Thymus (tissue), 11 donors: ENCODE results near the gene CNNM2. TPM values are rescaled to one million over a fixed set of nuclear protein-coding genes. Genes with fewer than 3 reads are reported as not detected.
A peak's percentile ranks its signal among the peaks of the same experiment; 100 is the strongest.

Experiments
- DNase-seq, 9 donors: peaks; one replicate each; pipeline ENCODE4 v3.0.0-alpha.2; 2013; ENCODE audit warnings: low spot score in 9 of 9, low read depth in 6 of 9, missing footprints in 1 of 9
- H3K27ac ChIP-seq, 2 donors: one replicate each; pipeline ENCODE4 v1.5.1; 2013; ENCODE audit warnings: control low read depth in 1 of 2, low read depth in 1 of 2, low read length in 1 of 2, mild to moderate bottlenecking in 1 of 2, moderate library complexity in 1 of 2
- H3K27me3 ChIP-seq, 2 donors: one replicate each; pipeline ENCODE4 v1.5.1; 2013; ENCODE audit warnings: low read length in 1 of 2; ENCODE audit not compliant: control insufficient read depth in 2 of 2, insufficient read depth in 1 of 2
- H3K36me3 ChIP-seq, 2 donors: one replicate each; pipeline ENCODE4 v1.5.1; 2013; ENCODE audit warnings: low read length in 1 of 2, mild to moderate bottlenecking in 1 of 2, moderate library complexity in 1 of 2; ENCODE audit not compliant: control insufficient read depth in 2 of 2, insufficient read depth in 2 of 2
- H3K4me1 ChIP-seq, 2 donors: one replicate each; pipeline ENCODE4 v1.5.1; 2013; ENCODE audit warnings: low read length in 2 of 2; ENCODE audit not compliant: control insufficient read depth in 2 of 2, insufficient read depth in 2 of 2
- H3K4me3 ChIP-seq, 2 donors: one replicate each; pipeline ENCODE4 v1.5.1; 2013; ENCODE audit warnings: low read length in 2 of 2, control low read depth in 1 of 2, mild to moderate bottlenecking in 1 of 2
- H3K9me3 ChIP-seq, 2 donors: one replicate each; pipeline ENCODE4 v1.5.1; 2013; ENCODE audit warnings: low read length in 1 of 2, mild to moderate bottlenecking in 1 of 2; ENCODE audit not compliant: control insufficient read depth in 2 of 2, insufficient read depth in 1 of 2
- WGBS: extraction: QIAGEN DNeasy Blood & Tissue Kit; methylation state at CpG from one replicate; pipeline ENCODE4 v1.1.7; 2013; 5-methylcytosine and 5-hydroxymethylcytosine counted together
- polyA plus RNA-seq: library from polyadenylated mRNA; stranded (reverse); fragments of 200-250 nt; gene quantifications from one replicate; pipeline ENCODE4 v1.2.3, GENCODE V29; 2013
- total RNA-seq: library from RNA; stranded (reverse); fragments of 120-200 nt; gene quantifications from one replicate; pipeline ENCODE4 v1.2.4, GENCODE V29; 2013
- donor health status: healthy.

Gene CNNM2
- total and polyA plus RNA-seq, 2 donors, result 1.5 to 2.1 TPM

- H3K4me1 ChIP-seq, result peaks cover 10 to 19% of the 10 kb centered on the region in 2 donors
- peak overlapping the region; percentile 28 to 45 for H3K4me3 ChIP-seq
- 38% methylated on average over 20 of the region's 20 CpGs for WGBS
- peak overlapping the region; percentile 19 to 79 for H3K27ac ChIP-seq
- peaks cover 0 to 3% of the 10 kb centered on the region in 2 donors for H3K36me3 ChIP-seq
- H3K9me3 ChIP-seq, result no peaks in the 10 kb centered on the region
- DNase-seq, result peak; percentile 38 to 88 (median 70)
- H3K27me3 ChIP-seq, result no peaks in the 10 kb centered on the region
Measured at GRCh38 chr10:103053659-103054581, 135.8 kb downstream of the CNNM2 start.

- WGBS, result 82% methylated on average over 3 of the region's 3 CpGs
- peak overlapping the region in 1 of 2 donors; percentile 79 for H3K27ac ChIP-seq
- no peaks in the 10 kb centered on the region for H3K9me3 ChIP-seq
- DNase-seq, result no peak
- peaks cover 0 to 3% of the 10 kb centered on the region in 2 donors for H3K36me3 ChIP-seq
- H3K27me3 ChIP-seq, result no peaks in the 10 kb centered on the region
- H3K4me3 ChIP-seq, result peak overlapping the region in 1 of 2 donors; percentile 45
- H3K4me1 ChIP-seq, result peaks cover 10 to 19% of the 10 kb centered on the region in 2 donors
Measured at GRCh38 chr10:103054621-103055020, 136.5 kb downstream of the CNNM2 start.

GRCh38 chr10:103055105-103055504 is 137.0 kb downstream of the CNNM2 start:
- H3K4me1 ChIP-seq, result peaks cover 10 to 19% of the 10 kb centered on the region in 2 donors
- H3K27me3 ChIP-seq, result no peaks in the 10 kb centered on the region
- peak in 1 of 9 donors; percentile 32 for DNase-seq
- peaks cover 0 to 3% of the 10 kb centered on the region in 2 donors for H3K36me3 ChIP-seq
- WGBS, result 66% methylated on average over 4 of the region's 4 CpGs
- no peaks in the 10 kb centered on the region for H3K9me3 ChIP-seq
- H3K4me3 ChIP-seq, result no peak overlapping the region
- no peak overlapping the region for H3K27ac ChIP-seq

DNA sequence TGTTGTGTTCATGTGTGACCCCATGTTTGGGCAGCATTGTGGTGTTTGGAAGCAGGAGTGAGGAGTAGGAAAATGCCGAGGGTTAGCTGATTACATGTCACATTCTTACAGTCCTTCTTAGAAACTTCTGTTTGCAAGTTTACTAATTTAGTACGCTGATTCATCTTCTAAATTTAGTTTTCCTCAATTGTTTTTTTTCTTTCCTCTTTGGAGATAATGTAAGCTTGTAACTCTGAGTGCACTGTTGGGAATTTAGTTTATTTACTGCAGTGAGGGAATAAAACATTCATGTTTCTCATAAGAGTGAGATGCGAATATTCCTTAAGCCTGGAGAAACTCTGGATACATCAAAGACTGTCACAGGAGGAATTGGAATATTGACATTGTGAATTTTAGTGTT is 139.9 kb downstream of the CNNM2 start:
- peaks cover 0 to 3% of the 10 kb centered on the region in 2 donors for H3K36me3 ChIP-seq
- H3K4me3 ChIP-seq, result no peak overlapping the region
- no peaks in the 10 kb centered on the region for H3K27me3 ChIP-seq
- 97% methylated on average over 3 of the region's 3 CpGs for WGBS
- no peak for DNase-seq
- H3K9me3 ChIP-seq, result no peaks in the 10 kb centered on the region
- no peak overlapping the region for H3K27ac ChIP-seq
- peaks cover 10 to 19% of the 10 kb centered on the region in 2 donors for H3K4me1 ChIP-seq

DNA sequence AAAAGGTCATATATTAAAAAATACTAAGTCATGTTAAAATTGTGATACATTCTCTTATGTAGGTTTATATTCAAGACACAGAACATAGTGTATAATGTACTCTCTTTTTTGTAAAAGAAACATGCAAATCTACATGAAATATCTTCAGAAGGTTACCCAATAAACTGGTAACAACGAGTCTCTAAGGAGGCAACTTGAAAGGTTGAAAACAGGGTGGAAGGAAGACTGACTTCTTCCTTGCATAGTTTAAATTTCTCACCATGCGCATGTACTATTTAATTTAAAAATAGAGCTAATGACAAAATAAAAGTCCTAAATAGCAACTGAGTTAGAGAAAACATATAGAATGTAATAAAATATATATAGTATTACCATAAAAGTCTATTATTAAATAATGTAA is 142.5 kb downstream of the CNNM2 start:
- no peak for DNase-seq
- Histone ChIP-seq H3K9me3 (no peaks in the 10 kb centered on the region), H3K27ac (no peak overlapping the region), H3K27me3 (no peaks in the 10 kb centered on the region), H3K36me3 (peaks cover 0 to 3% of the 10 kb centered on the region in 2 donors), H3K4me1 (no peaks in the 10 kb centered on the region), H3K4me3 (no peak overlapping the region)
- WGBS, result 95% methylated on average over 2 of the region's 2 CpGs

DNA sequence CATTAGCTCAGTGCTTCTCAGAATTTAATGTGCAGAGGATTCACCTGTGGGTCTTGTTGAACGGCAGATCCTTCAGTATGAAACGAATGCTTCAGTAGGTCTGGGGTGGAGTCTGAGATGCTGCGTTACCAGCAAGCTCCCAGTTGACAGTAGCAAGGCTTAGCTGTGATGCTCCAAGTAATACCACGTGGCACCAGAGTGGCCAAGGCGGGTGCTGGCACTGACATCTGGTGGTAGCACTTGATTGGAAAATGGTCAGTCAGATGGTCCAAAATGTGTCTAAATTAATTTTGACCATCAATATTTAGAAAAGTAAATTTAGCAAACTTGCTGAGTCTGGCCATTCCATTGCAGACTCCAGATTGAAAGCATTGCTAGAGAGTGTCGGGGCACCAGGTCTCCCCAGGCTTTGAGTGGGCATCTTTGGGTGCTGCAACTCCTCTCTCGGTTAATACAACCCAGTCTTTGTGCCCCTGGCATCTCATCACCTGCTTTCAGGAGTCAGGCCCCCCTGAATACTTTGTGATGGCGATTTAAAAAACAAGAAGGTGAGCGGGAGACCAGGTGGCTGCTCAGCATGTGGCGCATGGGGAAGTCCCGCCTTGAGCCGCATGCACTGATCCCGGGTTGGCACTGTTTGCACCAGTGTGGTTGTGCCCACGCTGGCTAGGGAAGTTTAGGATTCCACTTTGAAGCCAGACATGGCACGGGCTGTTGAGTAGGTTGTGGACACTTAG is 144.9 kb downstream of the CNNM2 start:
- H3K27ac ChIP-seq, result no peak overlapping the region
- DNase-seq, result no peak
- H3K27me3 ChIP-seq, result no peaks in the 10 kb centered on the region
- 95% methylated on average over 15 of the region's 15 CpGs for WGBS
- no peaks in the 10 kb centered on the region for H3K9me3 ChIP-seq
- no peak overlapping the region for H3K4me3 ChIP-seq
- no peaks in the 10 kb centered on the region for H3K36me3 ChIP-seq
- H3K4me1 ChIP-seq, result no peaks in the 10 kb centered on the region

DNA sequence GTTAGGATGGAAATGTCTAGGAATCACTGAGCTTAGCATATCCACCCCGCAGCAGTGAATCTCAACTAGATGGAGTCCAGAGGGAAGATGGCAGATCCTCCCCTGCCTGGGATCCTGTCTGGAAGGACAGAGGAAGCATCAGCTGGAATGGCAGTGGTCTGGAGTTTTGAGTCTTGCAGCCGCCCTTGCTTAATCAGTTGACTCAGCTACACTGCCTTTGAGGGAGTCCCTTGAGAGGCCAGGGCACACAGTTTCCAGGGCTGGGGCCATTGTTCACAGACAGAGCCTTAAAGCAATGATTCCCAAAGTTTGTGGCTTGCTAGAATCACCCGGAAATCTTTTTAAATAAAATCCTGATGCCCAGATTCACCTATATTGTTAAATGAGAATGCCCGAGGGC is 146.9 kb downstream of the CNNM2 start:
- WGBS, result 99% methylated on average over 4 of the region's 4 CpGs
- no peaks in the 10 kb centered on the region for H3K36me3 ChIP-seq
- no peak for DNase-seq
- H3K4me3 ChIP-seq, result no peak overlapping the region
- no peak overlapping the region for H3K27ac ChIP-seq
- no peaks in the 10 kb centered on the region for H3K9me3 ChIP-seq
- H3K27me3 ChIP-seq, result no peaks in the 10 kb centered on the region
- peaks cover 0 to 17% of the 10 kb centered on the region in 2 donors for H3K4me1 ChIP-seq

GRCh38 chr10:103066141-103067098 is 148.3 kb downstream of the CNNM2 start:
- WGBS, result 97% methylated on average over 16 of the region's 16 CpGs
- Histone ChIP-seq H3K36me3 (no peaks in the 10 kb centered on the region), H3K4me1 (peaks cover 0 to 21% of the 10 kb centered on the region in 2 donors), H3K27me3 (no peaks in the 10 kb centered on the region), H3K9me3 (no peaks in the 10 kb centered on the region), H3K4me3 (no peak overlapping the region), H3K27ac (no peak overlapping the region)
- no peak for DNase-seq
